CD4-positive, alpha-beta T cell treated with Interleukin-21 for 1 hour (primary cell): ENCODE results near the gene MRPL34.

Experiments
- DNase-seq: peaks from one replicate; pipeline ENCODE4 v3.0.0-alpha.2; 2020

The MRPL34 gene

GRCh38 chr19:17329366-17330261 lies 23.9 kb downstream of the MRPL34 start:
- no peak for DNase-seq

DNA sequence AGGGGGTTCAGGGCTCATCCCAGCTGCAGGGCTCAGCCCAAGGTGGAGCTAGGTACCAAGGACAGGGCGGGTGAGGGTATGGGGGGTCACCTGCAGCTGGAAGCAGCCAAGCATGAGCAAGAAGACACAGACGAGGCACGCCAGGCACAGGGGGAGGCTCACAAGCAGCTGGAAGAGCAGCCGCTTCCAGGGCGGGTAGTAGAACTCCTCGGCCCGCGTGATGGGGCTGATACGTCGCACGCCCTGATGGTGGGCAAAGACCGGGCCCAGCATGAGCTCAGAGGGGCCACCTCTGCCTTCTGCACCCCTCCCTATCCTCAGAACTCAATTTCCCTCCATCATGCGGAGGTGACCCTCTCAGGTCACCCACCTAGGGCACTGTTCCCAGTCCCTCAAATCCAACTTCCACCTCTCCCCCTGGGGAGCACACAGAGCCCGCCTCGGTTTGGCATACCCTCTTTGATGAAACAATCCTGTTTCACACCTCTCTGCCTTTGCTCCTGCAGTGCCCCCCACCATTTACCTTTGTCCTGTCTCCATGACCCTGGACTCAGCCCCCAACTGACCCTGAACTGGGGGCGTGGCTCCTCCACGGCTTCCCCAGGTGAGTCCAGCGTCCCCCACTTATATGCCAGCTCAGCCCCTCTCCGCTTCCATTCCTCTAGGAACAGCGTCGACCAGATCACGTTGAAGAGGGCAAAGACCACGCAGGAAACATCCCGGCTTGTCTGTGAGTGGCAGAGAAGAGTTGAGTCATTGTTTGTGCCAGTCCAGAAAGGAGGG lies 24.8 kb downstream of the MRPL34 start:
- DNase-seq, result no peak

DNA sequence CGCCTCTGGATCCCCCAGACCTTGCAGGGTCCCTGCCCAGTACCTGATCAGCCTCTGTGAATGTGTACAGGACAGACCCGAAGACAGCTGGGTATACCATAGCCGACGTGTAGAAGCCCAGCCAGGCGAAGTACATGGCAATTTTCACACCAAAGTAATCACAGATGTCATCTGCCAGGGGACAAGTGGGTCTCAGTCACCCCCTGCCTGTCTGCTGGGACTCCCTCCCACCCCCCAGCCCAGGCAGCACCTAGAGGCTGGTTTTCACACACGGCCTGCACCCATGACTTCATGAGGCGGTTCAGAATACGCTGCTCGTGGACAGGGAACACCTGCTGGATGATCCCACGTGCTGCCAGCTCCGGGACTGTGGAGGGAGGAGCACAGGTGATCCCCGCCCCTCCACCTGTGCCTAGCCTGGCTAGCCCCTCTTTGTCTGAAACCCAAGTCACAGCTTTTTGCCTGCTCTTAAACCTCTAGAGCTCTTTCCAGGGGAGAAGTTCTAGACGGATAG lies 25.4 kb downstream of the MRPL34 start:
- no peak for DNase-seq

DNA sequence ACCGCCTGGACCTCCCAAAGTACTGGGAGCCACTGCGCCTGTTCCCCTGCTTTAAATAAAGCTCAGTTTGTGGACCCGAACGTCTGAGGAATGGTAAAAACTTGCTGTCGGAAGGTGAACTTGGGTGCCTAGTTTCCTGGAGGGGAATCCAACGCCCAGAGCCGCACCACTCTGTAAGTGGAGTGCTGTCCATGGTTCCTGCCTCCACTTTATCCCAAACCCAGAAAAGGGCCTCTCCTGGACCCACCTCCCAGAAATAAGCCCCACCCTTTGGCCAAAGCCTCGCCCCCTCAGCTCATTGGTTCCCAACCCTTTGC lies 26.6 kb downstream of the MRPL34 start:
- DNase-seq, result no peak

- peak; percentile 55 for DNase-seq
Observed at GRCh38 chr19:17332677-17333581, 27.3 kb downstream of the MRPL34 start.

GRCh38 chr19:17333611-17334413 lies 28.1 kb downstream of the MRPL34 start:
- peak; percentile 75 for DNase-seq

- peak; percentile 99 for DNase-seq
Observed at GRCh38 chr19:17334414-17335409, 29.0 kb downstream of the MRPL34 start, which contains the start of gene ANO8. Gene ANO8, minus strand, starts transcription at chr19:17334855. Its CDS starts 185 bp downstream, at chr19:17334670.

DNA sequence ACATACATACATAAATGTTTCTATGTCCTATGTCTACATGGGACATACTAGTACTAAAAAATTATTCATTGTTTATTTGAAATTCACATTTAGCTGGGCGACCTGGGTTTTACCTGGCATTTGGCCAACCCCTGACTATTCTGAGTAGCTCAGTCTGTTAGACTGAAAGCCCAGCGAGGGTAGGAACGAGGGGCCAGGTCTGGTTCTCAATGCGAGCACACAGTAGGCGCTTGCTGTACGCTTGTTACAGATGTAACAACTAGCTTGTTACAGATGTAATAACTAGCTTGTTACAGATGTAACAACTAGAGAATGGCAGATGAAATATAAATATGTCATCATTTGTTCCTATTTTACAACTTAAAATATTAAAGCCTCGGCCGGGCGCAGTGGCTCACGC lies 29.9 kb downstream of the MRPL34 start:
- no peak for DNase-seq

DNA sequence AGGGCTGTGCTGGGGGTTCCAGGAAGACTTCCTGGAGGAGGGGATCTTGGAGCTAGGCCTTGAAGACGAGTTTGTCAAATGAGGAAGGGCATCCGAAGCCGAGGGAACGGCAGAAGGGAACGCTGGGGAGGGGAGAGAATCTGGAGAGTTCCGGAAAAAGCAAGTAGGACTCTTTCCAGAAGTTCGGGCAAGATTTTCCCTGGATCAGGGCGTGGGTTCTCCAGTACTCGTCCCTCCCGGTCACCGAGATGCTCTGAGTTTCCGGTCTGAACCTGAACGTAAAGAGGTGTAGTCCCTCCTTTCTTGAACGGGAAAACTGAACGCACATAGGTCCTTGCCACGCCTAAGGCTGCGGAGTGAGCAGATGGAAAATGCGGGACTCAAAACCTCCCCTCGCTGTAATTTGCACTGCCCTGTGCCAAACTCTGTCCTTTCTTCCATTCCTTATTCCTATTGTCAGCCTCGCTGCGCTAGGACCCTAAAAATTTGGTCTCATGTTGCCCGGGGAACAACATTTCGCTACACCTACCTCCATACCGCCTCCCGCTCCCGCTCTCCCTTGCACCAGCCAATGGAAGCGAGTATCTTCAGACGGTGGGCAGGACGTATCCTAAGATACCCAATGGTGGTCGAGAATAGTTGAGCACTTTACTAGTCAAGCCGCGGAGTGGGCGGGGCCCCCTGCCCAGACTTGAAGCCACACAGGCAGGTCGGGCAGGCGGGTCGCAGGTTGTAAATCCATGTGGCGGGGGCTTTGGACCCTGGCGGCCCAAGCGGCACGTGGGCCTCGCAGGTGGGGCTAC lies 31.4 kb downstream of the MRPL34 start, which contains the start of gene GTPBP3:
TSS of gene GTPBP3 (plus strand) at position 682 of the 803 bp plus-strand sequence. CDS start at position 741, 59 bp downstream.
- DNase-seq, result peak; percentile 98

DNA sequence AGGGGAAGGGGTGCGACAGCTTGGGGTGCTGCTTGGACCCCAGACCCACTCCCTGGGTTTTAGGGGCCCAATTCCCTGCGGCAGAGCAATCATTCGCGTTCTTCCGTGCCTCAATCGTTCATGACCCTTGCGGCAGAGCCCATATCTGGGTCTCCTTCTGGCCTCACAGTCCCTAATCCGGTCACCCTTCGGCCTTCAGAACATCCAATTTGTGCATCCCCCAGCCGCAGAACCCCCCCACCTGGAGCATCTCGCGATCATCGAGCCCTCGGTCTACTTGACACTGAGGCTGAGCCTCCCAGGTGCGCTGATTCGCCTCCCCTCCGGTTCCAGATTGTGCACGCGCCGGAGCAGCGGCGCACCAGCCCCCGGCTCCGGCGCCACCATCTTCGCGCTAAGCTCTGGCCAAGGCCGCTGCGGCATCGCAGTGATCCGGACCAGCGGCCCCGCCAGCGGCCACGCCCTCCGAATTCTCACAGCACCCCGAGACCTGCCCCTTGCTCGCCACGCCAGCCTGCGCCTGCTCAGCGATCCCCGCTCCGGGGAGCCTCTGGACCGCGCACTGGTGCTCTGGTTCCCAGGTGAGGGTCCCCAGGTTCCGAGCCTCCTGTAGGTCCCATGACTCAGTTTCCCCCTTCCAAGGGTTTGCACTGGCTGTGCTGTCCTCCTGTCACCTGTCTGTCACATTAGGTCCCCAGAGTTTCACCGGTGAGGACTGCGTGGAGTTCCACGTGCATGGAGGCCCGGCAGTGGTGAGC lies 32.2 kb downstream of the MRPL34 start:
- peak; percentile 26 for DNase-seq

DNA sequence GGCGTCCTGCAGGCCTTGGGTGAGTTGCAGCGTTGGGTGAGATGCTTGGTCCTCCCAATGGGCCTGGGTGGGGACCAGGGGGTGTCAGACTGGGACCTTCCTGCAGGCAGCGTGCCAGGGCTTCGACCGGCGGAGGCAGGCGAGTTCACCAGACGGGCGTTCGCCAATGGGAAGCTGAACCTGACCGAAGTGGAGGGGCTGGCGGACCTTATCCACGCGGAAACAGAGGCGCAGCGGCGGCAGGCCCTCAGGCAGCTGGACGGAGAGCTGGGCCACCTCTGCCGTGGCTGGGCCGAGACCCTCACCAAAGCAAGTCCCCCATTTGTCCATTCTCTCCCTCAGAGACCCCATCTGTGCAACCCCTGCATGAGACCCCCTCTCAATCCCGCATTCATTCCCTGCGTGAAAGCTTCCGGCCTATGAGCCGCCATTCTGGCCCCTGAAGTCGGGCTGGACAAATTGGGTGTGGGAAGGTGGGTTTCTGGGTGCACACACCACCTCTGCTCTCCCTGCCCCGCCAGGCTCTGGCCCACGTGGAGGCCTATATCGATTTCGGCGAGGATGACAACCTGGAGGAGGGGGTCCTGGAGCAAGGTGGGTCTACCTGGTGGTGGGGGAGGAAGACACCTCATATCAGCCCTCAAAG lies 32.9 kb downstream of the MRPL34 start:
- DNase-seq, result no peak

DNA sequence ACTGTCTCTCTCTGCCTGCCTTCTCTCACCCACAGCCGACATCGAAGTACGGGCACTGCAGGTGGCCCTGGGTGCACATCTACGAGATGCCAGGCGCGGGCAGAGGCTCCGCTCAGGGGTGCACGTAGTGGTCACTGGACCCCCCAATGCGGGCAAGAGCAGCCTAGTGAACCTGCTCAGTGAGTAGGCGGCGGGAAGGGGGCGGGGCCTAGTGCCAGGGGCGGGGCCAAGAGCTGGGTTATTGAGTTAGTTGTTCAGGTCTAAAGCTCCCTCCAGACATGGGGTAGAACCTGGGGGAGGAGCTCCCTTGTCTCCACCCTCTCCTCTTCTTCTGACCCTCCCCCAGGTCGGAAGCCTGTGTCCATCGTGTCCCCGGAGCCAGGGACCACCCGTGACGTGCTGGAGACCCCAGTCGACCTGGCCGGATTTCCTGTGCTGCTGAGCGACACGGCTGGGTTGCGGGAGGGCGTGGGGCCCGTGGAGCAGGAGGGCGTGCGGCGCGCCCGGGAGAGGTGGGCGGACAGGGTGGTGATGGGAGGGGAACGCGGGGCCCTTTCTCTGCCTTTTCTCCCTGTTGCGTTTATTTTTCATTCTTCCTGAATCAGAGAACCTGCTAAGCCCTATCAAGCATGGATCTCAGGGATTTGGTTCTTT lies 33.5 kb downstream of the MRPL34 start:
- DNase-seq, result peak; percentile 27

DNA sequence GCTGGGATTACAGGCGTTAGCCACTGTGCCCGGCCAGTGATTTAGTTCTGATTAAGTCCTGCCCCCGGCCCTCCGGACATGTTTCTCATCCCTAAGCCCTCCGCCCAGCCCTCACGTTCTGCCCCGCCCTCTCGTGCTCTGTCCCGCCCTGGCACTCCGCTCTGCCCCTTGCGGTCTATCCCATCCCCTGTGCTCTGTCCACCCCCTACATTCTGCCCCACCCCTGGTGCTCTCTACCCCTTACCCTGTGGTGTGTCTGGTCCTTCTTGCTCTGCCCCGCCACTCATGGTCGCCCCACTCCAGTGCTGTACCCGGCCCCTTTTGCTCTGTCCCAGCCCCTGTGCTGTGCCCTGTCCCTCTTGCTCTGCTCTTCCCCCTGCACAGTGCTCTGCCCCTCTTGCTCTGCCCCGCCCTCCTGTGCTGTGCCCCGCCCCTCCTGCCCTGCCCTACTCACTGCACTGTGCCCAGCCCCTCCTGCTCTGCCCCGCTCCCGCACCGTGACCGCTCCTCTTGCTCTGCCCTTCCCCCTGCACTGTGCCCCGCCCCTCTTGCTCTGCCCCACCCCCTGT lies 34.7 kb downstream of the MRPL34 start:
- DNase-seq, result no peak

DNA sequence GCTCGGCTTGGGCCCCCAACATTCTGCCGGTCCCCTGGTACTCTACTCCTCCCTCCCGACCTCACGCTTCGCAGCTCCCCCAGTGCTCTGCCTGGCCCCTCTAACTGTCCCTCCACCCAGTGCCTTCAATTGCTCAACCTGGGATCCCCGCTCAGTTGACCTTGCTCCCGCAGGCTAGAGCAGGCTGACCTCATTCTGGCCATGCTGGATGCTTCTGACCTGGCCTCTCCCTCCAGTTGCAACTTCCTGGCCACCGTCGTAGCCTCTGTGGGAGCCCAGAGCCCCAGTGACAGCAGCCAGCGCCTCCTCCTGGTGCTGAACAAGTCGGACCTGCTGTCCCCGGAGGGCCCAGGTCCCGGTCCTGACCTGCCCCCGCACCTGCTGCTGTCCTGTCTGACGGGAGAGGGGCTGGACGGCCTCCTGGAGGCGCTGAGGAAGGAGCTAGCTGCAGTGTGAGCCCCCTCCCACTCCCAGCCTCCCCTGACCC lies 35.2 kb downstream of the MRPL34 start:
- no peak for DNase-seq

GRCh38 chr19:17341386-17341785 lies 35.7 kb downstream of the MRPL34 start:
- no peak for DNase-seq

GRCh38 chr19:17341845-17342244 lies 36.2 kb downstream of the MRPL34 start:
- no peak for DNase-seq

GRCh38 chr19:17346109-17346671 lies 40.5 kb downstream of the MRPL34 start:
- peak; percentile 75 for DNase-seq
